ENCODE results near the gene HSF2BP.
"Not testable (repeated sequence)": the region's sequence is repeated elsewhere in the genome, so short reads cannot be mapped to it uniquely, and the experiment has no call there.

The HSF2BP gene

GRCh38 chr21:43591571-43591970 lies 67.7 kb downstream of the HSF2BP start:
- Mint-ChIP-seq H3K4me1 (no peaks in the 10 kb centered on the region), H3K4me3 (no peak overlapping the region), H3K27ac (ENCODE audit: low read depth) (no peak overlapping the region), H3K36me3 (ENCODE audit: insufficient read depth) (no peaks in the 10 kb centered on the region), H3K27me3 (peaks cover 56% of the 10 kb centered on the region), H3K9me3 (no peaks in the 10 kb centered on the region)
- ATAC-seq (replicated peaks; ENCODE audit: extremely low read depth, poor library complexity, severe bottlenecking) = no peak
- no peak for DNase-seq (ENCODE audit: low spot score in 2 of 2)

- no peak for DNase-seq (ENCODE audit: low spot score in 2 of 2)
- H3K4me3 Mint-ChIP-seq = no peak overlapping the region
- ATAC-seq (replicated peaks; ENCODE audit: extremely low read depth, poor library complexity, severe bottlenecking) = no peak
- no peaks in the 10 kb centered on the region for H3K4me1 Mint-ChIP-seq
- no peak overlapping the region for H3K27ac Mint-ChIP-seq (ENCODE audit: low read depth)
- no peaks in the 10 kb centered on the region for H3K36me3 Mint-ChIP-seq (ENCODE audit: insufficient read depth)
- H3K9me3 Mint-ChIP-seq = no peaks in the 10 kb centered on the region
- H3K27me3 Mint-ChIP-seq = peaks cover 63% of the 10 kb centered on the region
Observed at GRCh38 chr21:43590194-43590593, 69.1 kb downstream of the HSF2BP start.

GRCh38 chr21:43588957-43589356 lies 70.3 kb downstream of the HSF2BP start:
- Mint-ChIP-seq H3K27me3 (peaks cover 55% of the 10 kb centered on the region), H3K9me3 (no peaks in the 10 kb centered on the region), H3K4me3 (no peak overlapping the region), H3K36me3 (ENCODE audit: insufficient read depth) (no peaks in the 10 kb centered on the region), H3K27ac (ENCODE audit: low read depth) (no peak overlapping the region), H3K4me1 (no peaks in the 10 kb centered on the region)
- no peak for DNase-seq (ENCODE audit: low spot score in 2 of 2)
- ATAC-seq (replicated peaks; ENCODE audit: extremely low read depth, poor library complexity, severe bottlenecking) = no peak

GRCh38 chr21:43585924-43586413 lies 73.3 kb downstream of the HSF2BP start:
- Mint-ChIP-seq H3K36me3 (ENCODE audit: insufficient read depth) (no peaks in the 10 kb centered on the region), H3K4me3 (no peak overlapping the region), H3K27ac (ENCODE audit: low read depth) (no peak overlapping the region), H3K4me1 (no peaks in the 10 kb centered on the region), H3K27me3 (peaks cover 38% of the 10 kb centered on the region), H3K9me3 (no peaks in the 10 kb centered on the region)
- DNase-seq (ENCODE audit: low spot score in 2 of 2) (no peak), ATAC-seq (replicated peaks; ENCODE audit: extremely low read depth, poor library complexity, severe bottlenecking) (no peak)

- DNase-seq (ENCODE audit: low spot score in 2 of 2) = no peak
- Mint-ChIP-seq H3K27me3 (peaks cover 38% of the 10 kb centered on the region), H3K36me3 (ENCODE audit: insufficient read depth) (no peaks in the 10 kb centered on the region), H3K27ac (ENCODE audit: low read depth) (no peak overlapping the region), H3K4me1 (no peaks in the 10 kb centered on the region), H3K4me3 (no peak overlapping the region), H3K9me3 (no peaks in the 10 kb centered on the region)
- no peak for ATAC-seq (replicated peaks; ENCODE audit: extremely low read depth, poor library complexity, severe bottlenecking)
Observed at GRCh38 chr21:43585514-43585913, 73.8 kb downstream of the HSF2BP start.

- H3K27ac Mint-ChIP-seq (ENCODE audit: low read depth) = peak overlapping the region; percentile 64
- DNase-seq (ENCODE audit: low spot score in 2 of 2) = no peak
- no peaks in the 10 kb centered on the region for H3K4me1 Mint-ChIP-seq
- no peak for ATAC-seq (replicated peaks; ENCODE audit: extremely low read depth, poor library complexity, severe bottlenecking)
- no peaks in the 10 kb centered on the region for H3K9me3 Mint-ChIP-seq
- no peak overlapping the region for H3K4me3 Mint-ChIP-seq
- H3K36me3 Mint-ChIP-seq (ENCODE audit: insufficient read depth) = no peaks in the 10 kb centered on the region
- peaks cover 45% of the 10 kb centered on the region for H3K27me3 Mint-ChIP-seq
Observed at GRCh38 chr21:43581453-43581852, 77.8 kb downstream of the HSF2BP start.

- ATAC-seq (replicated peaks; ENCODE audit: extremely low read depth, poor library complexity, severe bottlenecking) = no peak
- no peaks in the 10 kb centered on the region for H3K9me3 Mint-ChIP-seq
- H3K4me3 Mint-ChIP-seq = no peak overlapping the region
- no peaks in the 10 kb centered on the region for H3K4me1 Mint-ChIP-seq
- DNase-seq (ENCODE audit: low spot score in 2 of 2) = no peak
- no peaks in the 10 kb centered on the region for H3K36me3 Mint-ChIP-seq (ENCODE audit: insufficient read depth)
- H3K27ac Mint-ChIP-seq (ENCODE audit: low read depth) = no peak overlapping the region
- peaks cover 45% of the 10 kb centered on the region for H3K27me3 Mint-ChIP-seq
Observed at GRCh38 chr21:43578677-43579303, 80.5 kb downstream of the HSF2BP start.

- Mint-ChIP-seq H3K4me3 (no peak overlapping the region), H3K4me1 (no peaks in the 10 kb centered on the region), H3K27me3 (peaks cover 55% of the 10 kb centered on the region), H3K9me3 (no peaks in the 10 kb centered on the region), H3K27ac (ENCODE audit: low read depth) (no peak overlapping the region), H3K36me3 (ENCODE audit: insufficient read depth) (no peaks in the 10 kb centered on the region)
- no peak for DNase-seq (ENCODE audit: low spot score in 2 of 2)
- no peak for ATAC-seq (replicated peaks; ENCODE audit: extremely low read depth, poor library complexity, severe bottlenecking)
Observed at GRCh38 chr21:43575473-43575844, 83.8 kb downstream of the HSF2BP start.

GRCh38 chr21:43574741-43575472 lies 84.4 kb downstream of the HSF2BP start:
- ATAC-seq (replicated peaks; ENCODE audit: extremely low read depth, poor library complexity, severe bottlenecking) (no peak), DNase-seq (ENCODE audit: low spot score in 2 of 2) (no peak)
- no peaks in the 10 kb centered on the region for H3K36me3 Mint-ChIP-seq (ENCODE audit: insufficient read depth)
- H3K27me3 Mint-ChIP-seq = peaks cover 49% of the 10 kb centered on the region
- no peaks in the 10 kb centered on the region for H3K9me3 Mint-ChIP-seq
- H3K27ac Mint-ChIP-seq (ENCODE audit: low read depth) = no peak overlapping the region
- no peaks in the 10 kb centered on the region for H3K4me1 Mint-ChIP-seq
- no peak overlapping the region for H3K4me3 Mint-ChIP-seq

GRCh38 chr21:43573921-43574320 lies 85.4 kb downstream of the HSF2BP start:
- ATAC-seq (replicated peaks; ENCODE audit: extremely low read depth, poor library complexity, severe bottlenecking) = no peak
- H3K27me3 Mint-ChIP-seq = peaks cover 47% of the 10 kb centered on the region
- H3K4me1 Mint-ChIP-seq = no peaks in the 10 kb centered on the region
- no peak overlapping the region for H3K4me3 Mint-ChIP-seq
- no peak for DNase-seq (ENCODE audit: low spot score in 2 of 2)
- H3K9me3 Mint-ChIP-seq = no peaks in the 10 kb centered on the region
- H3K27ac Mint-ChIP-seq (ENCODE audit: low read depth) = no peak overlapping the region
- no peaks in the 10 kb centered on the region for H3K36me3 Mint-ChIP-seq (ENCODE audit: insufficient read depth)

GRCh38 chr21:43572446-43572845 lies 86.8 kb downstream of the HSF2BP start:
- Mint-ChIP-seq H3K36me3 (ENCODE audit: insufficient read depth) (no peaks in the 10 kb centered on the region), H3K27me3 (peaks cover 35% of the 10 kb centered on the region)

GRCh38 chr21:43571976-43572375 lies 87.3 kb downstream of the HSF2BP start:
- no peak overlapping the region for H3K4me3 Mint-ChIP-seq

More at GRCh38 chr21:43572446-43572845, 86.8 kb downstream of the HSF2BP start:
- H3K9me3 Mint-ChIP-seq = no peaks in the 10 kb centered on the region
- no peak overlapping the region for H3K4me3 Mint-ChIP-seq
- DNase-seq (ENCODE audit: low spot score in 2 of 2) (no peak), ATAC-seq (replicated peaks; ENCODE audit: extremely low read depth, poor library complexity, severe bottlenecking) (no peak)
- H3K4me1 Mint-ChIP-seq = no peaks in the 10 kb centered on the region
- H3K27ac Mint-ChIP-seq (ENCODE audit: low read depth) = no peak overlapping the region

GRCh38 chr21:43570195-43570594 lies 89.1 kb downstream of the HSF2BP start:
- H3K27me3 Mint-ChIP-seq = peaks cover 28% of the 10 kb centered on the region
- not testable (repeated sequence) for ATAC-seq (replicated peaks; ENCODE audit: extremely low read depth, poor library complexity, severe bottlenecking); H3K27ac Mint-ChIP-seq (ENCODE audit: low read depth); DNase-seq (ENCODE audit: low spot score in 2 of 2); H3K36me3 Mint-ChIP-seq (ENCODE audit: insufficient read depth); H3K4me1 Mint-ChIP-seq; H3K9me3 Mint-ChIP-seq; H3K4me3 Mint-ChIP-seq

More at GRCh38 chr21:43571976-43572375, 87.3 kb downstream of the HSF2BP start:
- Mint-ChIP-seq H3K27ac (ENCODE audit: low read depth) (no peak overlapping the region), H3K4me1 (no peaks in the 10 kb centered on the region), H3K36me3 (ENCODE audit: insufficient read depth) (no peaks in the 10 kb centered on the region), H3K9me3 (no peaks in the 10 kb centered on the region), H3K27me3 (peaks cover 32% of the 10 kb centered on the region)
- DNase-seq (ENCODE audit: low spot score in 2 of 2) (no peak), ATAC-seq (replicated peaks; ENCODE audit: extremely low read depth, poor library complexity, severe bottlenecking) (no peak)
